ENCODE measurements around the gene GAB2. TPM values are rescaled to one million over a fixed set of nuclear protein-coding genes. Genes with fewer than 3 reads are reported as not detected.

The GAB2 gene
- total RNA-seq, 1 donor: 8.2 TPM

GRCh38 chr11:78205691-78206090 is 211.9 kb downstream of the GAB2 start:
- H3K4me3 ChIP-seq (ENCODE audit: low read depth, low read length): no peak overlapping the region
- no peak for DNase-seq (ENCODE audit: low read depth)
- TF ChIP-seq CTCF (IDR thresholded peaks at IDR 0.05; ENCODE audit: insufficient read depth, low read depth, low read length): no peak

GRCh38 chr11:78205256-78205655 is 212.4 kb downstream of the GAB2 start:
- no peak for DNase-seq (ENCODE audit: low read depth)
- no peak overlapping the region for H3K4me3 ChIP-seq (ENCODE audit: low read depth, low read length)

GRCh38 chr11:78203184-78203583 is 214.4 kb downstream of the GAB2 start:
- no peak overlapping the region for H3K4me3 ChIP-seq (ENCODE audit: low read depth, low read length)
- TF ChIP-seq CTCF (IDR thresholded peaks at IDR 0.05; ENCODE audit: insufficient read depth, low read depth, low read length): no peak
- peak; percentile 13 for DNase-seq (ENCODE audit: low read depth)

More at GRCh38 chr11:78205256-78205655, 212.4 kb downstream of the GAB2 start:
- no peak for TF ChIP-seq CTCF (IDR thresholded peaks at IDR 0.05; ENCODE audit: insufficient read depth, low read depth, low read length)

GRCh38 chr11:78202733-78203167 is 214.9 kb downstream of the GAB2 start:
- no peak for TF ChIP-seq CTCF (IDR thresholded peaks at IDR 0.05; ENCODE audit: insufficient read depth, low read depth, low read length)
- DNase-seq (ENCODE audit: low read depth): no peak

GRCh38 chr11:78201096-78201818 is 216.4 kb downstream of the GAB2 start:
- DNase-seq (ENCODE audit: low read depth): no peak
- TF ChIP-seq CTCF (IDR thresholded peaks at IDR 0.05; ENCODE audit: insufficient read depth, low read depth, low read length): no peak
- no peak overlapping the region for H3K4me3 ChIP-seq (ENCODE audit: low read depth, low read length)

More at GRCh38 chr11:78202733-78203167, 214.9 kb downstream of the GAB2 start:
- H3K4me3 ChIP-seq (ENCODE audit: low read depth, low read length): no peak overlapping the region

GRCh38 chr11:78200553-78200952 is 217.1 kb downstream of the GAB2 start:
- DNase-seq (ENCODE audit: low read depth): no peak
- TF ChIP-seq CTCF (IDR thresholded peaks at IDR 0.05; ENCODE audit: insufficient read depth, low read depth, low read length): no peak
- H3K4me3 ChIP-seq (ENCODE audit: low read depth, low read length): no peak overlapping the region

- no peak for TF ChIP-seq CTCF (IDR thresholded peaks at IDR 0.05; ENCODE audit: insufficient read depth, low read depth, low read length)
- no peak overlapping the region for H3K4me3 ChIP-seq (ENCODE audit: low read depth, low read length)
- DNase-seq (ENCODE audit: low read depth): no peak
These were observed 217.6 kb downstream of the GAB2 start for GRCh38 chr11:78200061-78200460.

All from fibroblast of villous mesenchyme (primary cell).